ENCODE data around the gene ALKBH1. TPM values are rescaled to one million over a fixed set of nuclear protein-coding genes. Genes with fewer than 3 reads are reported as not detected.

Gene ALKBH1
- total and polyA plus RNA-seq, 2 of the 13 experiments (the other 11 are each of a cell fraction or from before 2014, with no cell fraction given), result 12.5 to 14.3 TPM

- peak; percentile 84 for TF ChIP-seq TGIF2 (CRISPR knock-in tag; IDR thresholded peaks at IDR 0.05)
- TF ChIP-seq ZFP36L1 (CRISPR knock-in tag; IDR thresholded peaks at IDR 0.05), result peak; percentile 33; the same call in 1 of the 2 replicates
- no peak for TF ChIP-seq RBM22 (optimal IDR thresholded peaks at IDR 0.05; ENCODE audit: low read length)
- no peak for TF ChIP-seq ZBTB38 (CRISPR knock-in tag; IDR thresholded peaks at IDR 0.05)
- no peak for TF ChIP-seq ZNF709 (CRISPR knock-in tag; IDR thresholded peaks at IDR 0.05)
- TF ChIP-seq ZNF567 (CRISPR knock-in tag; IDR thresholded peaks at IDR 0.05; ENCODE audit: borderline replicate concordance), result no peak
- no peak for TF ChIP-seq ZNF788 (CRISPR knock-in tag; IDR thresholded peaks at IDR 0.05; ENCODE audit: borderline replicate concordance)
- TF ChIP-seq ZNF451 (CRISPR knock-in tag; IDR thresholded peaks at IDR 0.05), result no peak
- TF ChIP-seq NFYC (CRISPR knock-in tag; IDR thresholded peaks at IDR 0.05), result 0 out of 2 replicates have a peak, but pooled peaks have one; percentile 17
- TF ChIP-seq, protein P1, sequence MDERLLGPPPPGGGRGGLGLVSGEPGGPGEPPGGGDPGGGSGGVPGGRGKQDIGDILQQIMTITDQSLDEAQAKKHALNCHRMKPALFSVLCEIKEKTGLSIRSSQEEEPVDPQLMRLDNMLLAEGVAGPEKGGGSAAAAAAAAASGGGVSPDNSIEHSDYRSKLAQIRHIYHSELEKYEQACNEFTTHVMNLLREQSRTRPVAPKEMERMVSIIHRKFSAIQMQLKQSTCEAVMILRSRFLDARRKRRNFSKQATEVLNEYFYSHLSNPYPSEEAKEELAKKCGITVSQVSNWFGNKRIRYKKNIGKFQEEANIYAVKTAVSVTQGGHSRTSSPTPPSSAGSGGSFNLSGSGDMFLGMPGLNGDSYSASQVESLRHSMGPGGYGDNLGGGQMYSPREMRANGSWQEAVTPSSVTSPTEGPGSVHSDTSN (CRISPR knock-in tag; IDR thresholded peaks at IDR 0.05), result no peak
- TF ChIP-seq ZSCAN20 (CRISPR knock-in tag; IDR thresholded peaks at IDR 0.05; ENCODE audit: borderline replicate concordance), result 0 out of 2 replicates have a peak, but pooled peaks have one; percentile 48
- TF ChIP-seq, protein P2, sequence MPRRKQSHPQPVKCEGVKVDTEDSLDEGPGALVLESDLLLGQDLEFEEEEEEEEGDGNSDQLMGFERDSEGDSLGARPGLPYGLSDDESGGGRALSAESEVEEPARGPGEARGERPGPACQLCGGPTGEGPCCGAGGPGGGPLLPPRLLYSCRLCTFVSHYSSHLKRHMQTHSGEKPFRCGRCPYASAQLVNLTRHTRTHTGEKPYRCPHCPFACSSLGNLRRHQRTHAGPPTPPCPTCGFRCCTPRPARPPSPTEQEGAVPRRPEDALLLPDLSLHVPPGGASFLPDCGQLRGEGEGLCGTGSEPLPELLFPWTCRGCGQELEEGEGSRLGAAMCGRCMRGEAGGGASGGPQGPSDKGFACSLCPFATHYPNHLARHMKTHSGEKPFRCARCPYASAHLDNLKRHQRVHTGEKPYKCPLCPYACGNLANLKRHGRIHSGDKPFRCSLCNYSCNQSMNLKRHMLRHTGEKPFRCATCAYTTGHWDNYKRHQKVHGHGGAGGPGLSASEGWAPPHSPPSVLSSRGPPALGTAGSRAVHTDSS (CRISPR knock-in tag; conservative IDR thresholded peaks at IDR 0.05), result no peak
- no peak for TF ChIP-seq ATAD3A (CRISPR knock-in tag; IDR thresholded peaks at IDR 0.05)
- TF ChIP-seq, protein P3, sequence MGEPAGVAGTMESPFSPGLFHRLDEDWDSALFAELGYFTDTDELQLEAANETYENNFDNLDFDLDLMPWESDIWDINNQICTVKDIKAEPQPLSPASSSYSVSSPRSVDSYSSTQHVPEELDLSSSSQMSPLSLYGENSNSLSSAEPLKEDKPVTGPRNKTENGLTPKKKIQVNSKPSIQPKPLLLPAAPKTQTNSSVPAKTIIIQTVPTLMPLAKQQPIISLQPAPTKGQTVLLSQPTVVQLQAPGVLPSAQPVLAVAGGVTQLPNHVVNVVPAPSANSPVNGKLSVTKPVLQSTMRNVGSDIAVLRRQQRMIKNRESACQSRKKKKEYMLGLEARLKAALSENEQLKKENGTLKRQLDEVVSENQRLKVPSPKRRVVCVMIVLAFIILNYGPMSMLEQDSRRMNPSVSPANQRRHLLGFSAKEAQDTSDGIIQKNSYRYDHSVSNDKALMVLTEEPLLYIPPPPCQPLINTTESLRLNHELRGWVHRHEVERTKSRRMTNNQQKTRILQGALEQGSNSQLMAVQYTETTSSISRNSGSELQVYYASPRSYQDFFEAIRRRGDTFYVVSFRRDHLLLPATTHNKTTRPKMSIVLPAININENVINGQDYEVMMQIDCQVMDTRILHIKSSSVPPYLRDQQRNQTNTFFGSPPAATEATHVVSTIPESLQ (CRISPR knock-in tag; conservative IDR thresholded peaks at IDR 0.05), result no peak
- TF ChIP-seq KLF13 (CRISPR knock-in tag; IDR thresholded peaks at IDR 0.05), result no peak
- TF ChIP-seq EEA1 (CRISPR knock-in tag; IDR thresholded peaks at IDR 0.05; ENCODE audit: borderline replicate concordance), result no peak
- no peak for TF ChIP-seq RELA (CRISPR knock-in tag; IDR thresholded peaks at IDR 0.05)
- TF ChIP-seq HMG20B (CRISPR knock-in tag; conservative IDR thresholded peaks at IDR 0.05), result no peak
- 0 out of 2 replicates have a peak, but pooled peaks have one; percentile 61 for TF ChIP-seq ZSCAN9 (CRISPR knock-in tag; IDR thresholded peaks at IDR 0.05; ENCODE audit: borderline replicate concordance)
- no peak for TF ChIP-seq XBP1 (CRISPR knock-in tag; IDR thresholded peaks at IDR 0.05)
- TF ChIP-seq TEAD3 (CRISPR knock-in tag; optimal IDR thresholded peaks at IDR 0.05; ENCODE audit: borderline replicate concordance), result peak; percentile 19
- no peak for TF ChIP-seq ZNF24 (IDR thresholded peaks at IDR 0.05)
- TF ChIP-seq, protein P4, sequence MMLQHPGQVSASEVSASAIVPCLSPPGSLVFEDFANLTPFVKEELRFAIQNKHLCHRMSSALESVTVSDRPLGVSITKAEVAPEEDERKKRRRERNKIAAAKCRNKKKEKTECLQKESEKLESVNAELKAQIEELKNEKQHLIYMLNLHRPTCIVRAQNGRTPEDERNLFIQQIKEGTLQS (CRISPR knock-in tag; IDR thresholded peaks at IDR 0.05), result no peak
- no peak for TF ChIP-seq FOSL1 (CRISPR knock-in tag; IDR thresholded peaks at IDR 0.05; ENCODE audit: borderline replicate concordance)
- TF ChIP-seq PRPF4 (IDR thresholded peaks at IDR 0.05; ENCODE audit: low read depth, low read length, poor library complexity, severe bottlenecking), result no peak
- no peak for TF ChIP-seq SNRNP70 (IDR thresholded peaks at IDR 0.05; ENCODE audit: low read depth, low read length)
- no peak for TF ChIP-seq TAF15 (IDR thresholded peaks at IDR 0.05; ENCODE audit: low read depth, low read length, poor library complexity, severe bottlenecking)
- no peak for TF ChIP-seq NCOR1 (IDR thresholded peaks at IDR 0.05; ENCODE audit: borderline replicate concordance, low read length)
Observed at GRCh38 chr14:77707724-77708408, at the start of gene ALKBH1, which contains the start of gene SLIRP (continued).
